ENCODE measurements around the gene FAM107A.

The FAM107A gene

DNA sequence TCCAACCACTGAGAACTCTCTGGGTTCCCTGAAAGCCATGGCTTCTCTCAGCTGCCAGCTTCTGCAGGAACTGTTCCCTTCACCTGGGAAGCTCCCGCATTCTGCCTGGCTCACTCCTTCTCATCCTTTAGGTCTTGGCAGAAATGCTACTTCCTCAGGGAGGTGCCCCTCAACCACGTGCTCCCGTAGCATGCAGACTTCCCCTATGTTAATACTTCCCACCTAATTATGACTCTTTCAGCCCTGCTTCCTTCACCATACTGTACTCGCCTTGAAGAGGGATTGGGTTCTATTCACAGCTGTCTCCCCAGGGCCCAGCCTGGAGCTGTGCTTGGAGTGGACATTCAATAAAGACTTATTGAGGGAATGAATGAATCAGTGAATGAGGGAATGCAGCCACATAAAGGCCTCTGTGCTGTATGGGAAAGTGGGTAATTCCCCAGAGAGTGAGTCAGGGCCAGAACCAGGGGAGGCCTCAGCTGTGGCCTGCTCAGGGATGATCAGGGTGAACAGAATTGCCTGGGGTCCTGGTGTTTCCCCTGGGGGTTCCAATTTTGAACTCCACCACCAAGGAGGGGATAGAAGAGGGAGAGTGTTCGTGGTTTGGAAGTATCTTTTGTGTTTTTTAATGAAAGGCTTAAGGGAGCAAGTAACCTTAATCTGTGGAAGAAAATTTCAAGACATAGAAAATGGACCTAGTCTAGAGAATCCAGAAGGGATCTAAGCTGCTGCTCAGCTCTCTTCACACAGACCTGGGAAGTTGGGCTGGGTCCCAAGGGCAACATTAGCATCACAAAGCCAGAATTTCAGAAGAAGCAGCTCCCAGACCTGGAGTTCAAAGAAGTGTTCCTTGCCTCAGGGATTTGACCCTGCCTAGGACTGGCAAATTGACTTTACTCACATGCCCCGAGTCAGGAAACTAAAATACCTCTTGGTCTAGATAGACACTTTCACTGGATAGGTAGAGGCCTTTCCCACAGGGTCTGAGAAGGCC, 14.6 kb upstream of the FAM107A start:
- DNase-seq (ENCODE audit: low read depth in 1 of 2, low spot score in 1 of 2) = no peak

DNA sequence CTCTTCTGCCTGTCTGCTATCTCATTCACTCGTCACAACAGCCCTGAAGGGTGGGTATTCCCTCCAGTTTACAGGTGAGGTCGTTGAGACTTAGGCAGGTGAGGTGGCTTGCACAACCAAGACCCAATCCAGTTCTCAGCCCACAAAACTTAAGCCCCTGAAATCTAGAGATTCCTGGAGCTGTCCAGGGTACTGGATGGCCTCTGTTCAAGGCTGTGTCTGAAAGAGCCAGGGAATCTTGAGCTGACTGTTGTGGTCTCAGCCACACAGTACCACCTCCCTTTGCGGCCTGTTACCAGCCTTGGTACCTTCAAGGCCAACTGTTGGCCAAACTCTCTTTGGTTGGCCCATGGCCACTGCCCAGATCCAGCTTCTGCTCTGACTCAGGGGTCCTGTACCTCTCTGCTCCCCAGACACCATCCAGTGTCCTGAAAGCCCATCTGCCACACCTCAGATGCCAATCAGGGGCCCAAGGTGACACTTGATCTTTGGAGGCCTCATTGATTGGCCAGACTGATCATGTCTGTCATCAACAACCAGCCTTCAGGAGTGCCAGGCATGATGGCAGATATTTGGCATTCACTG, 10.9 kb upstream of the FAM107A start:
- no peak for DNase-seq (ENCODE audit: low read depth in 1 of 2, low spot score in 1 of 2)

DNA sequence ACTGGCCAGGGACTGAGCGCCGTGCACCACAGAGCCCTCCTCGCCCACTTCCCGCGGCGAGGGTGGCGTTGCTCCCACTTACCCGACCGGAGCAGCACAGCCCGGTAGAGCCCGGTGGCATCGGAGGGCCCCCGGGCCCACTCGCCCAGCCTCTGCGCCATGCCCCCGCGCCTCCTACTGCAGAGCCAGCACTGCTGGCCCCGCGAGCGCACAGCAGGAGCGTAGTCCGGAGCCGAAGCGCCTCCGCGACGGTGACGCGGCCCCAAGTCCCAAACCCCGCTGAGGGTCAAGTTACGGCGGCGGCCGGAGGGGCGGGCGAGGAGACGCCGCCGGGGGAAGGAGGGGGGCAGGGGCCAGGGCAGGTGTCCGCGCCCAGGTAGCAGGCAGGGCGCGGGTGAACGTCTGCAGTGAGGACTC, 9.6 kb upstream of the FAM107A start:
- no peak for DNase-seq (ENCODE audit: low read depth in 1 of 2, low spot score in 1 of 2)

DNA sequence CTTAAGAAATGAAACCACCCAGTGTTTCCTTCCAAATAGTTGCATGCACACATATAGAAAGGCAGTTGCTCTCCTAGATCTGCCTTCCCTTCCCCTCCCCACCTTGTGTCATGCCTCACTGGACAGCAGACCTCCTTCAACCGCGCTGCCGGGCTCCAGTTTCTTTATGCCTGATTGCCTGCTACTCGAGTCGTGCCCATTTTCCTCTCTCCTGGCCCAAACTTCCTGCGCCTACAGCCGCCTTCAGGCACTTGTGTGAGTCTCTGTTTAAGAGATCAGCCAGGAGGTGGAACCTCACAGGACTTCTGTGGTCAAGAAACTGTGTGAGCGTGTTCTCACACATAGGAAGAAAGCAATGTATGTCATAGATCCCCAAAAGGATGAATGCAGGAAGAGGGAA, 8.8 kb upstream of the FAM107A start:
- no peak for DNase-seq (ENCODE audit: low read depth in 1 of 2, low spot score in 1 of 2)

DNA sequence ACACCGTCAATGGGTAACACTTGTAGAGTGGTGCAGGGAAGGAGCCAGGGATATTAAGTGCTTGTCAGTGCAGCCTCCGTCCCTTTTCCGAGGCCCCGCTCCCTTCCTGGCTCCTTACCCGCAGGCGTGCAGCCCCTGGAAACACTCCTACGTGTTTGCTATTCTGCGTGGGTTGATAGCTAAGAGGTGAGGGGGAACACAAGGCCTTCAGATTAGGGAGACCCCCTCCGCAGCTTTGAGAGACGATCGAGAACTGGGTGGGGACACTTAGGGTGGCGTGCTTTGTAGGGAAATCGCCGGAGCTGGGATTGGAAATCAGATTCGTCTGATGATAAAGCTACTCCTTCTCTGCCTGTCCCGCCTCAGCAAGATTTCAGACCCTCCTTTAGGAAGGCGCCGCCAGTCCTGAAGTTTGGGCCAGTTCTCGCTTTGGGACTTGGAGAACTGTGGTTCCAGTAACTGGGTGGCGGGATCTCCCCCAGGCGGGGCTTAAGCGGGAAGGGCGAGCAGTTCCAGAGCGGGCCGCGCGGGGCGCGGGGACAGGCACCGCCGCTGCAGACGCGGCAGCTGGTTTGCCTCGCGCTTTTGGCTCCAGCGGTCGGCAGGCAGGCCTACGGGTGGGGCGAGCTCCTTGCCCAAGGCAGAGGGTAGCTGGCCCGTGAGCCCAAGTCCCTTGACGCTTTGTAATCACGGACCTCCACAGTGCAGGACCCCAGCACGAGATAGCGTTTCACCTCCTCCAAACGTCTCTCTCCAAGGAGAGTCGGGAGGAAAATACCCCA, 8.0 kb upstream of the FAM107A start:
- DNase-seq (ENCODE audit: low read depth in 1 of 2, low spot score in 1 of 2) = peak in 1 of 2 donors; percentile 40

DNA sequence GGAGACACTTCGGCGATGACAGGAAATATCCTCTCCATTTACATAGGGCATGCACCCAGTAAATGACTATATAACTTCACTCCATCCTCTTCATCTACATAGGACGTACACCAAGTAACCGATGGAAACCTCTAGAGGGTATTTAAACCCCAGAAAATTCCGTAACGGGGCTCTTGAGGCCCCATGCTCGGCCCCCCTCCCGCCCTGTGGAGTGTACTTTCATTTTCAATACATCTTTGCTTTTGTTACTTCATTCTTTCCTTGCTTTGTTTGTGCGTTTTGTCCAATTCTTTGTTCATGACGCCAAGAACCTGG, 7.5 kb upstream of the FAM107A start:
- DNase-seq (ENCODE audit: low read depth in 1 of 2, low spot score in 1 of 2) = no peak

DNA sequence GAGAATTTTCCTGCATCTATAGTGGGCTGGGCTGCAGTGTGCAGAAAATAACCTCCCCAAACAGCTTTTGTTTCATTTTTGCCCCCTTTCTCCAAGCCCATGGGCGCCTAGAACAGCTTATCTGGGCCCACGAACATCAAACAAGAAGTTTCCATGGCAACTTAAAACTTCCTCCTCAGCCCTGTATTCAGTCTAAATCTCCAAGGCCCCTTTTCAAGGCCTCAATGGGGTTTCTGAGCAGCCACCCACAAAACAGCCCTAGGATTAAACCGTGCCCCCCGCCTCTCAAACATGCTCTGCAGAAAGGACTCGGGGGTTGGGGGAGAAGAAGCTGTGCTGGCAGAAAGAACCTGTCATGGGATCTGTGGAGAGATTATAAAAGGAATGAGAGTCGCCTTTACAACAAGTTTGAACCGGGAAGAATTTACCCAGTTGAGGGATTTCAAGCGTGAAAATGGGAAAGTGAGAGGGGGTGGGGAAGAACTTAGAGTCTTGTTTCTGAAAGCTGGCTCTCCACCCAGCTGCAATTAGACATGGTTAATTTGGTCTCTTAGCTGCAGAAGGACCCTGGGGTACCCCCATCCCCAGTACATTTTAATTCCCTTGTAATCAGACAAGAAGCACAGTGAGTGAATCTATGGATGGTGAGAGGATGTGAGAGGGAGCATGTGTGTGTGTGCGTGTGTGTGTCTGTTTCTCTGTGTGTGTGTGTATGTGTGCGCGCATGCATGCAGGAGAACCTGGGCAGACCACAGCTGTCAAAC, 4.3 kb upstream of the FAM107A start:
- no peak for DNase-seq (ENCODE audit: low read depth in 1 of 2, low spot score in 1 of 2)

DNA sequence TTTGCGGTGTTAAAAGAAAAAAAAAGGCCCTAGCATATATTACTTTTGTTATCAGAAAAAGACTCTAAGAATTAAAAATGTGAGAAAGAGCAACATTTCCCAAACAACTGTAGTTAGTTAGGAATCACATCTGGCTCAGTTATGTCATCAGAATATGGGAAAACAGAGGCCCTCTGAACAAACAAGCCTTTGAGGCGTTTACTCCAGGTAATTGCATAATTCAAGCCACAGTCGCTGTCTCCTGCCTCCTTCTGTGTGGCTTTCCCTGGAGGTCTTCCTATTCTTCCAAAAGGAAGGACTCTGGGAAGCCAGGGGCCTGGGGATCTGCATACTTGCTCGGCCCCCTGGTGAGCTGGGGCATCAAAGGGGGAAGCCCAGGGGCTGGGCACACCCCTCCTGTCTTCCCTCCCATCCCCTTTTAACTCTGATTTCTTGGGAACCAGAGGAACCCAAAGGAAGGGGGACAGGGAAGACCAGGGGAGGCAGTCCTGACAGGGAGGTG, 3.7 kb upstream of the FAM107A start:
- DNase-seq (ENCODE audit: low read depth in 1 of 2, low spot score in 1 of 2) = no peak

DNA sequence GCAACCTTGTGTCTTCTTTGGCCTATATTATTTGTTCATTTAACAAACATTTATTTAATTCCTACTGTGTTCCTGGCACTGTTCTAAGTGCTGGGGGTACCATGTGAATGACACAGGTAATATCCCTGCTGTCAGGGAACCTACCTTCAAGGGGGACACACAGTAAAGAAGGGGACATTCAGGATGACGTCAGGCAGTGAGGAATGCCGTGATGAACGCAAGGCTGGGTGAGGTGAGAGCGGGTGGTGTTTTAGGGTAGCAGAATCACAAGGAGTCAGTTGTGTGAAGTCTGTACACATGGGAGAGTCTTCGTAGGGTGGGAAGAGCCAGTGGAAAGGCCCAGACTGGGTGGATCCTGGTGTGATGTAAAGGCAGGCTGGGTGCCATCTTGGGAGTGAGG, 1.7 kb upstream of the FAM107A start:
- no peak for DNase-seq (ENCODE audit: low read depth in 1 of 2, low spot score in 1 of 2)

DNA sequence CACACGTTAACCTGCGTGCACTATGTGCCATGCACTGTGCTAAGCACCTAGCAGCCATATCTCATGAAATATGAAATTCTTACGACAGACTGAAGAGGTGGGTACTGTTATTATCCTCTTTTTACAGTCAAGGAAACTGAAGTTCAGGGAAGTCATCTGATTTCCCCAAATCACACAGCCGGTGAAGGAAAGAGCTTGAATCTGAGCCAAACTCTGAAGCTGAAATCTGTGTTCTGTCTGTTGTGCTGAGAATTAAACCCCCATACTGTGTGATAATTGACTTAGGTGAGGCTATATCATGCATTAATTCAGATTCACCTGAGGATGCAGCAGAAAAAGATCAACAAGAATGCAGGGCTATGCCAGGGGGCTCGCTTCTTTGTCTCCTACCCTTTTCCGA, 475 bp downstream of the FAM107A start:
- no peak for DNase-seq (ENCODE audit: low read depth in 1 of 2, low spot score in 1 of 2)

DNA sequence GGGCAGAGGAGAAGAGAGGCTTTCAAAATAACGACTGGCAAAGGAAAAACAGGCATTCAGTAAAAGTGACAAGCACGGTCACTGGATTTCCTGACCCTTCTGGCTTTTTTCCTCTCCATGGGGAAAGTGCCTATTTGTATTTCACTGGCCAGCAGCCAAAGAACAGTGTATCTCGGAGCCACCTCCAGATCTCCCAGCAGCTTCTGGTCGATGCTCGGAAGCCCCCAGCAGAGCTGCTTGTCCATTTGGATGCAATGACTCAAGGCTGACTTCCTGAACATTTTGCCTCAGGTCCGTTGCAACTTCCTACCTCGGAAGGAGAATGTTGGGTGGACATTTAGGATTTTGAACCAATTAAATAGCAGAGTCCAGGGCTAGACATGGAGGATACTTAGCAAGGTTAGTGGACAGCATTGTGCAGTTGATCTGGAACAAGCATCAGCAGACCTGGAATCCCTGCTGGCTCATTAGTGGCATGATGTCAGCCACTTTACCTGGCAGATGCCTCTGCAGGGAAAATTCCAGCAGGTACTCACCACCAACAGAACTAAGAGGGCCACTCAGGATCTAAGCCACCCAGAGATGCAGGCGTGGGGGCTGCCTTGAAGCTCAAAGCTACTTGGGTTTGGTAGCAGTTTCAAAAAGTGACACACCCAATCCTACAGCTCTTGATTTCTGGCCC, 1.1 kb downstream of the FAM107A start:
- no peak for DNase-seq (ENCODE audit: low read depth in 1 of 2, low spot score in 1 of 2)

DNA sequence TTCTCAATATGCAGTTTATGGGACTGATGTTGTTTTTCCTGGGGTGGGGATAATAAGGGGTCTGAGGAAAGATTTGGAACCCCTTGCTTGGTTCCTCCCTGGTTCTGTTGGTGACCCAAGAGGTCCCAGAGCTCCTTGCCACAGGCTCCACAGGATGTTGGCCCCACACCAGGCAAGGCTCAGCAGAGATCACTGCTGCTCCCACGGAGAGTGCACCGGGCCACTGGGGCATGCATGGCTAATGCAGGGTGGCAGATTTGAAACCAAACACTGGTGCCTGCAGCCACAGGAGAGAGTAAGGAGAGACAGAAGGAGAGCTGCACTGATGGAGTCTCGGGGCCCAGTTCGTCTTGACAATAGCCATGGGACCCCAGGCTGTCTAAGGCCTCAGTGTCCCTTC, 2.5 kb downstream of the FAM107A start:
- no peak for DNase-seq (ENCODE audit: low read depth in 1 of 2, low spot score in 1 of 2)

DNA sequence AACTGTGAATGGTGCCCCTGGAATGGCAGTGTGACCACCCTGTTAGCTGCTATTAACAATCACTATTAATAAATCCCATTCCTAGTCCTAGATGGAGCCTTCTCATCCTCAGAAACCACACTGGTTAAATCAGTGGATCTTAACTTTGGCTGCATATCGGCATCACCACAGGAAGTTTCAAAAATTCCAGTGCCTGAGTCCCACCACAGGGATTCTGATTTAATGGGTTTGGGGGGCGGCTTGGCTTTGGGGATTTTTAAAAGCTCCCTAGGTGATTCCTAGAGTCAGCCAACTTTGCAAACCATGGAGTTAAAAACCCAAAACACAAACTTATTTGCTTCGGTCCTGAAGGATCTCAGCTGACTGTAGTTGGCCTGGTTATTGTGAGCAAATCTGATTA, 3.1 kb downstream of the FAM107A start:
- no peak for DNase-seq (ENCODE audit: low read depth in 1 of 2, low spot score in 1 of 2)

DNA sequence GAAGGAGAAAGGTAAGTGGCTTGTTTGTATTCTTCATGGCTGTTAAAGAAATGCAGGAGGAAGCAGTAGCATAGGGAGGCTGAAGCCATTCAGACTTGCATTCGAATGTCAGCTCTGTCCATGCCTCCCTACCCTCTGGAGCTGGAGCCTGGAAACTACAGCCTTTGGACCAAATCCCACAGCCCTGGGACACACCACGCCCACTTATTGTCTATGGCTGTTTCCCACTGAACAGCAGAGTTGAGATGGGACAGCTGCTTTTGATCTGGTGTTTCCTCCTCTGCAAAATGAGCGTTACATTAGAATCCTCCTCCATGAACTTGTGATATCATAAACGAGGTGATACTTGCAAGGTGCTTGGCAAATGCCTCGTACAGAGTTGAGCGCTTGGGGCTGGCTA, 3.6 kb downstream of the FAM107A start:
- DNase-seq (ENCODE audit: low read depth in 1 of 2, low spot score in 1 of 2) = no peak

DNA sequence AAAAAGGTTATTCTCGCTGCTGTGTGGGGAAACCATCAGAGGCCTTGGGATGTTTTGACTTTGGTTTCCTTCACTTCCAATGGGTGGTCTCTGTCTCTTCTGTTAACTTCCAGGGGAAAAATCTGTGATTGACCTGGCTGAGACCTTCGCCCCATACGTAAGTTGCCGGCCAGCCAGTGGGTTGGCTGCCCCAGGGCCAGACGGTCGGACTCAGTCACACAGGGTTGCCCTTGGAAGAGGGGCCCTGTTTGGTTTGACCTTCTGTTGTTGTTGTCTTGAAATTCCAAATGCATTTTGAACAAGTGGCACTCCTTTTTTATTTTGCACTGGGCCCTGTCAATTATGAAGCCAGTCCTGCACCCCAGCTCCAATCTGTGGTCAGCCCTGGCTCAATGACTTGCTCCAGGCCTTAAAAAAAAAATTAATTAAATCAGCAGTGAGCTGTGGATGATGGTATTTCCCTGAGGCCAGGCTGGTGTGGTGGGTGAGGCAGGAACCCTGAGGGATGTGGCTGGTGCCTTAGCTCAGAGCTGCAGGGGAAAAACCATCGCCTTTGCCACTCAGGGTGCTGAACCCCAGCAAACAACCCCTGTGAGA, 4.5 kb downstream of the FAM107A start:
- DNase-seq (ENCODE audit: low read depth in 1 of 2, low spot score in 1 of 2) = no peak

DNA sequence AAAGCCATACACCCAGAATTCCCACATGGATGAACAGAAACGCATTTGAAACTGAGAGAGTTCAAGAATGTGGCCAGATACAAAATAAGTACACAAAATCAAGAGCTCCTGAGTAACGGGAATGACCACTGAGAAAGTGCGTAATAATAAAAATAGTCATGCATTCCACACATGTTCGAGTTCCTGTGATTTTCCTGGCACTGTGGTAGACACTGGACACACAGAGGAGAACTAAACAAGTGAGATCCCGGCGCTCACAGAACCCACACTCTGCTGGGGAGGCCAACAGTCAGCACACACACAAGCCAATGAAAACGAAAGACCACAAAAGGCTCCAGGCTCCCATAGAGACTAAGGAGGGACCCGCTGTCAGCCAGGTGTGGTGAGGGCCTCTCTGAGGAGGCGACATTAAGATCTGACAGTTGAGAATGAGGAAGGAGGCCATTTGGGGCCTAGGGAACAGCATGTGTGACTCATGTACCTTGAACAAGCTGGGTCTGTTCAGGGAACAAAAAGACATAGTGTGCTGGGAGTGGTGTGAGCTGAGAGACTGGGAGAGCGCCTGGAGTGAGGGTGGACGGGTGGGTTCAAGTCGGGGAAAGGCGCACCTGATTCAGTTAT, 5.1 kb downstream of the FAM107A start:
- no peak for DNase-seq (ENCODE audit: low read depth in 1 of 2, low spot score in 1 of 2)

DNA sequence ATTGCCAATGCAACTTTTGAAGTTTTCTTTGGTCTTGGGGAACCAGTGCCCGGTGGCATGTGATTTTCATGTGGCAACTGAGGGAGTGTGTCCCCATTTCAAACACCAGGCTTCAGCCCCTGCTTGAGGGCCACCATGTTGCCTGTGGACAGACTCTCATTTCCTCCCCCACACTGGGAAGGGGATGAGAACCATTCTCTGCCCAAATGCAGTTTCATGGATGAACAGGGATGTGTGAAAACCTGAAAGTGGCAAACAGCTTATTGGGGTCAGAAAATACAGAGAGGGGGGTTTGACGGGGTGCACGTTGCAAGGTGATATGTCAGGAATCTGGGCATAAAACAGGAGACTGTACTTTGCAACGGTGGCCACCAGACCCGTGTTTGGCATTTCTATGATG, 6.3 kb downstream of the FAM107A start:
- no peak for DNase-seq (ENCODE audit: low read depth in 1 of 2, low spot score in 1 of 2)

DNA sequence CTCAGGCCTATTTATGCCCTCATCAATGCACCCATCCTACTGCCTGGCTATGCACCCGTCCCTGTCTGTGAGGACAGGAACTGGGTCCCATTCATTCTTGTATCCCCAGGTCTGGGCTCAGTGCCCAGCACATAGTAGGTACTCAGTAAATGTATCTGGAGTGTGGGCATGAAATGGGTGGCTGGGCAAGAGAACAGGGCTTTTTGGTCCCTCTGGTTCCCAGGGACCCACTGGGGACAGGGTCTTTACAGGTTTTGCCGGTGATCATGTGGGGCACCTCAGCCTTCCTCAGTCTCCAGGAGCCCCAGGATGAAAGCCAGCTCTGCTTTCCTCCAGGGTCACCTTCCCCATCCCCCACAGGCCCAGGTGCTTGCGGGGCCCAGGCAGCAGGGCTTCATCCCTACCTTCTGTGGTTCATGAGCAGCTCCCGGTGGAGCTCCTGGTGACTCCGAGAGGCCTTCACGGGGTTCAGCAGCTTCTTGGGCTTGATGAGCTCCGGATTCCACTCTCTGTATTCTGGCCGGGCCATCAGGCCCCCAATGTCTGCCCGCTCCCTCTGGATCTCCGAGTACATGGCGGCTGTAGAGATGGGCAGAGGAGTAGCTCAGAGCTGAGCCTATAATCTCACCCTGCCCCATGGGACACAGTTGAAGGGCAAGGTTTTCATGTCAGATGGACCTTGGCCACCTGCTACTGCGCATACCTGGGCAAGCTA, 7.7 kb downstream of the FAM107A start:
- DNase-seq (ENCODE audit: low read depth in 1 of 2, low spot score in 1 of 2) = no peak
